Endothelial cell of umbilical vein (primary cell): ENCODE data around the gene SORCS1. TPM values are rescaled to one million over a fixed set of nuclear protein-coding genes. Genes with fewer than 3 reads are reported as not detected.

Experiments
- BruUV-seq: library from RNA; stranded (reverse); fragments of 400-500 nt; replicated peaks from 2 replicates; lab custom pipeline; 2021; lab: Mats Ljungman, UMichigan
- CTCF ChIA-PET: fragments of 300-600, 350-600 bp; sonication (Branson Sonifier 250); formaldehyde crosslinking; loops from one replicate; lab custom pipeline; 2021; ENCODE audit warnings: antibody characterized with exemption, inconsistent platforms; lab: Charles Lee
- POLR2A ChIA-PET: fragments of 300-600, 350-600 bp; sonication (Branson Sonifier 250); formaldehyde crosslinking; loops from one replicate; lab custom pipeline; 2021; ENCODE audit warnings: antibody characterized with exemption, inconsistent platforms; lab: Charles Lee
- DNase-seq: peaks from one replicate; pipeline ENCODE4 v3.0.0-alpha.2; 2011; ENCODE audit warnings: low read depth, low spot score
- FAIRE-seq: peaks from 2 replicates; lab custom pipeline; 2011; peaks lifted over from hg19 to GRCh38; lab: Jason Lieb, UNC
- H2AFZ ChIP-seq: 2 replicates; pipeline ENCODE4 v1.6.0; 2012; ENCODE audit warnings: low read depth, low read length, control low read depth, inconsistent platforms
- H3K27ac ChIP-seq: 2 replicates; pipeline ENCODE4 v1.5.1; 2011; ENCODE audit warnings: low read depth, mild to moderate bottlenecking, control low read depth, low read length, moderate library complexity; ENCODE audit not compliant: insufficient read depth
- H3K27me3 ChIP-seq, 2 experiments: 2 replicates each; pipeline versions ENCODE4 v1.6.0 to v1.6.1; 2011; ENCODE audit warnings: low read length in 2 of 2, mixed read lengths in 1 of 2; ENCODE audit not compliant: control insufficient read depth in 2 of 2, insufficient read depth in 2 of 2
- H3K36me3 ChIP-seq, 2 experiments: 2 replicates in 1 of 2; 3 replicates in 1 of 2; pipeline ENCODE4 v1.5.1; 2011; ENCODE audit warnings: low read length in 2 of 2, mild to moderate bottlenecking in 1 of 2, moderate library complexity in 1 of 2; ENCODE audit not compliant: control insufficient read depth in 2 of 2, insufficient read depth in 2 of 2; ENCODE audit errors: extremely low read depth in 1 of 2
- H3K4me1 ChIP-seq: 3 replicates; pipeline ENCODE4 v1.5.1; 2011; ENCODE audit warnings: mild to moderate bottlenecking, low read length; ENCODE audit not compliant: control insufficient read depth, insufficient read depth; ENCODE audit errors: extremely low read depth
- H3K4me2 ChIP-seq: 2 replicates; pipeline ENCODE4 v1.6.1; 2011; ENCODE audit warnings: low read length, control low read depth, mixed read lengths; ENCODE audit not compliant: insufficient read depth
- H3K4me3 ChIP-seq, 3 experiments: fragments of 200-600 bp in 1 of 3; sonication (generic), shearing (Covaris generic) in 1 of 3; replicated peaks in 1 of 3; 2 replicates each; pipeline ENCODE4 v1.5.1; 2011 to 2016; ENCODE audit warnings: control low read depth in 3 of 3, low read length in 3 of 3, mild to moderate bottlenecking in 2 of 3, inconsistent platforms in 1 of 3, low read depth in 1 of 3, moderate library complexity in 1 of 3; ENCODE audit not compliant: insufficient read depth in 1 of 3
- H3K79me2 ChIP-seq: 2 replicates; pipeline ENCODE4 v1.6.0; 2012; ENCODE audit warnings: low read length, inconsistent platforms; ENCODE audit not compliant: control insufficient read depth, insufficient read depth
- H3K9ac ChIP-seq: replicated peaks from 2 replicates; pipeline ENCODE3; 2011; ENCODE audit warnings: low read length, control low read depth; ENCODE audit not compliant: insufficient read depth; ENCODE audit errors: extremely low read depth
- H3K9me1 ChIP-seq: replicated peaks from 3 replicates; pipeline ENCODE4 v1.6.0; 2011; ENCODE audit warnings: mild to moderate bottlenecking, low read length; ENCODE audit not compliant: control insufficient read depth, insufficient read depth; ENCODE audit errors: extremely low read depth
- H3K9me3 ChIP-seq: replicated peaks from 2 replicates; pipeline ENCODE4 v1.5.1; 2012; ENCODE audit warnings: low read length, inconsistent platforms; ENCODE audit not compliant: control insufficient read depth, insufficient read depth
- H4K20me1 ChIP-seq: replicated peaks from 2 replicates; pipeline ENCODE3; 2011; ENCODE audit warnings: mild to moderate bottlenecking, low read length; ENCODE audit not compliant: control insufficient read depth, insufficient read depth; ENCODE audit errors: extremely low read depth
- EZH2 ChIP-seq: IDR thresholded peaks from 2 replicates; pipeline ENCODE4 v1.6.1; 2012; ENCODE audit warnings: borderline replicate concordance, low read depth, mild to moderate bottlenecking, moderate library complexity, low read length, inconsistent platforms; ENCODE audit not compliant: severe bottlenecking
- FOS ChIP-seq: IDR thresholded peaks from 2 replicates; pipeline ENCODE4 v1.6.1; 2011; ENCODE audit warnings: mild to moderate bottlenecking, low read length, moderate library complexity, borderline replicate concordance; ENCODE audit not compliant: insufficient read depth
- GATA2 ChIP-seq: IDR thresholded peaks from 2 replicates; pipeline ENCODE4 v1.7.0; 2011; ENCODE audit warnings: low read depth, mild to moderate bottlenecking, moderate library complexity, mixed read lengths, low read length; ENCODE audit not compliant: insufficient read length, insufficient read depth
- JUN ChIP-seq: IDR thresholded peaks from 2 replicates; pipeline ENCODE4 v1.6.1; 2011; ENCODE audit warnings: borderline replicate concordance, low read depth; ENCODE audit not compliant: insufficient read length, insufficient read depth
- MYC ChIP-seq: IDR thresholded peaks from one replicate; pipeline ENCODE4 v1.6.1; 2011; ENCODE audit warnings: mild to moderate bottlenecking, low read depth, low read length
- POLR2A ChIP-seq: IDR thresholded peaks from 2 replicates; pipeline ENCODE4 v1.6.1; 2012; ENCODE audit warnings: low read depth, mild to moderate bottlenecking, control low read depth, low read length
- POLR2AphosphoS5 ChIP-seq: IDR thresholded peaks from 2 replicates; pipeline ENCODE4 v1.6.1; 2012; ENCODE audit warnings: low read depth, mild to moderate bottlenecking, control low read depth, low read length, moderate library complexity; ENCODE audit not compliant: insufficient read depth
- dilution Hi-C: fragments of 300-500 bp; cut with MboI; formaldehyde crosslinking; loops from one replicate; pipeline ENCODE4 v1.15.0; 2019; ENCODE audit warnings: low sequenced_read_pairs; ENCODE audit not compliant: extremely low pct_ligation_motif_present
- intact Hi-C: fragments of 100-400 bp; cut with micrococcal nuclease; formaldehyde crosslinking; loops from one replicate; pipeline ENCODE4 v1.10.0; 2022
- polyA plus RNA-seq, 4 experiments: library from polyadenylated mRNA; depleted of rRNA in 3 of 4; stranded (reverse) in 3 of 4; unstranded in 1 of 4; fragments of >200 nt; gene quantifications; 2 replicates each; pipeline versions ENCODE4 v1.2.1 to v1.2.3, GENCODE V29; 2011 to 2012; ENCODE audit warnings: missing spikeins in 1 of 4
- total RNA-seq: library from RNA; stranded (reverse); gene quantifications from 2 replicates; pipeline ENCODE4 v1.2.3, GENCODE V29; 2021
- TF ChIP-seq, protein P1 (sequence below): IDR thresholded peaks from 2 replicates; pipeline ENCODE4 v1.6.1; 2011; ENCODE audit not compliant: insufficient read depth, insufficient read length
- TF ChIP-seq, protein P2 (sequence below), 2 donors: IDR thresholded peaks; 1 replicate in 1 of 2; 2 replicates in 1 of 2; pipeline ENCODE4 v1.5.1; 2011; ENCODE audit warnings: low read length in 2 of 2, mild to moderate bottlenecking in 2 of 2, moderate library complexity in 2 of 2, control low read depth in 1 of 2, inconsistent platforms in 1 of 2, low read depth in 1 of 2; ENCODE audit not compliant: insufficient read depth in 1 of 2; ENCODE audit errors: extremely low read depth in 1 of 2

Gene SORCS1
- total and polyA plus RNA-seq, 2 donors (not counting 3 experiments of a cell fraction or from before 2014, with no cell fraction given), result not detected

DNA sequence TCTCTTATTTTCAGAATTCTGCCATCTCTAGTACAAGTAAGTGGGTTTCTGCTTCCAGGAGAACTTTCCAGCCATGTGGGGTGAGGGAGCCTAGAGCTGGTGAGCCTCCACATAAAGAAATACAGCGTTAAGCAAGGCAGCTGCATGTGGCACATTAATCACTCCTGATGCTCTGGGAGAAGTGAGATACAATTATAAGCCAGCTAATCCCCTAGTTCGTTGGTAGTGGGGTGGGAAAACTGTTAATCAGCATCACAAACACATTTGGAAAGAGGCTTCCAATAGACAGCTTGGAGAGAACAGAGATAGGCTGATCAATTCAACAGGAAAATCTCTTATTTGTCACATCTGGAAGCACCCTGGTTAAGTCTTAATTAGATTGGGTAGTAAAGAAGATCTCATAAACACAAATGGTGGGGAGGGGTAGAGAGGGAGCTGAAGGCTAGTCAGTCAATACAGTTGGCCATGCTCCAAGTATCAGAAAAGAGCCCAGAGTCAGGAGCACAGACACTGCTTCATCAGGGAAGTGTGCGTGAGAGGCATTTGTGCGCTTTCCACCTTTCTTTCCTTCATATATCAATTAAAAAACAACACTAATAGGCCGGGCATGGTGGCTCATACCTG, 130.6 kb downstream of the SORCS1 start:
- no peak overlapping the region for H3K4me3 ChIP-seq
- no peaks in the 10 kb centered on the region for H3K27me3 ChIP-seq
- DNase-seq, result no peak
- no peaks in the 10 kb centered on the region for H3K36me3 ChIP-seq
- no peaks in the 10 kb centered on the region for H3K79me2 ChIP-seq
- dilution Hi-C loops (no loop called here), intact Hi-C loops (no loop called here)
- ChIA-PET CTCF (no interaction called here), POLR2A (no interaction called here)
- H3K27ac ChIP-seq, result no peak overlapping the region
- TF ChIP-seq GATA2, result no peak
- TF ChIP-seq, protein P1, sequence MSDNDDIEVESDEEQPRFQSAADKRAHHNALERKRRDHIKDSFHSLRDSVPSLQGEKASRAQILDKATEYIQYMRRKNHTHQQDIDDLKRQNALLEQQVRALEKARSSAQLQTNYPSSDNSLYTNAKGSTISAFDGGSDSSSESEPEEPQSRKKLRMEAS, result no peak
- TF ChIP-seq, protein P2, sequence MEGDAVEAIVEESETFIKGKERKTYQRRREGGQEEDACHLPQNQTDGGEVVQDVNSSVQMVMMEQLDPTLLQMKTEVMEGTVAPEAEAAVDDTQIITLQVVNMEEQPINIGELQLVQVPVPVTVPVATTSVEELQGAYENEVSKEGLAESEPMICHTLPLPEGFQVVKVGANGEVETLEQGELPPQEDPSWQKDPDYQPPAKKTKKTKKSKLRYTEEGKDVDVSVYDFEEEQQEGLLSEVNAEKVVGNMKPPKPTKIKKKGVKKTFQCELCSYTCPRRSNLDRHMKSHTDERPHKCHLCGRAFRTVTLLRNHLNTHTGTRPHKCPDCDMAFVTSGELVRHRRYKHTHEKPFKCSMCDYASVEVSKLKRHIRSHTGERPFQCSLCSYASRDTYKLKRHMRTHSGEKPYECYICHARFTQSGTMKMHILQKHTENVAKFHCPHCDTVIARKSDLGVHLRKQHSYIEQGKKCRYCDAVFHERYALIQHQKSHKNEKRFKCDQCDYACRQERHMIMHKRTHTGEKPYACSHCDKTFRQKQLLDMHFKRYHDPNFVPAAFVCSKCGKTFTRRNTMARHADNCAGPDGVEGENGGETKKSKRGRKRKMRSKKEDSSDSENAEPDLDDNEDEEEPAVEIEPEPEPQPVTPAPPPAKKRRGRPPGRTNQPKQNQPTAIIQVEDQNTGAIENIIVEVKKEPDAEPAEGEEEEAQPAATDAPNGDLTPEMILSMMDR (IDR thresholded peaks at IDR 0.05; ENCODE audit: extremely low read depth in 1 of 2, insufficient read depth in 1 of 2, low read depth in 1 of 2, low read length in 2 of 2), result no peak
- BruUV-seq, result no TSS peak
- H3K9me1 ChIP-seq, result no peaks in the 10 kb centered on the region
- H2AFZ ChIP-seq, result no peak overlapping the region
- H3K9me3 ChIP-seq, result peaks cover 6% of the 10 kb centered on the region
- H3K4me1 ChIP-seq, result no peaks in the 10 kb centered on the region
- FAIRE-seq, result no peak
- no peak overlapping the region for H3K9ac ChIP-seq
- H4K20me1 ChIP-seq, result no peaks in the 10 kb centered on the region
- no peak overlapping the region for H3K4me2 ChIP-seq

DNA sequence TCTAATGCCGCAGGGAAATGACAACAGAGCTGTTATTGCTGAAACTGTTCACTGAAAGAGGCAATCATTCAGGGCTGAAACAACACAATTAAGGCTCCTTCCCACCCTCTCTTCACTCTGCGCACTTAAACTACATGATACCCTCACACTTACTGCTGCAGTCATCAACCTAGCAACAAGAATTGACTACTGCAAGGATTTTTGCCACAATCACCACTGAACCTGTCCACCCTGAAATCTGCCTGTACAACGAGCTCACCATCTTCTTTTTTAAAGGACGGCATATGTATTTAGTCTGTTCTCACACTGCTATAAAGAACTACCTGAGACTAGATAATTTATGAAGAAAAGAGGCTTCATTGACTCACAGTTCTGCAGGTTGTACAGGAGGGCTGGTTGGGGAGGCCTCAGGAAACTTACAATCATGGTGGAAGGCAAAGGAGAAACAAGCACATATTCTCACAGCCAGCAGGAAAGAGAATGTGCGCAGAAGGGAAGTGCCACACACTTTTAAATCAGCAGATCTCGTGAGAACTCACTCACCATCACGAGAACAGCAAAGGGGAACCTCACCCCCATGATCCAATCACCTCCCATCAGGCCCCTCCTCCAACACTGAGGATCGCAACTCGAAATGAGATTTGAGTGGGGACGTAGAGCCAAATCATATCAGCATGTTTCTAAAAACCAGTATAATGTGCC, 131.7 kb downstream of the SORCS1 start:
- TF ChIP-seq EZH2 (no peak), GATA2 (no peak), JUN (no peak), POLR2A (no peak), MYC (no peak), FOS (no peak), POLR2AphosphoS5 (no peak)
- TF ChIP-seq, protein P2 (IDR thresholded peaks at IDR 0.05; ENCODE audit: extremely low read depth in 1 of 2, insufficient read depth in 1 of 2, low read depth in 1 of 2, low read length in 2 of 2), result no peak
- TF ChIP-seq, protein P1, result no peak
- no peak for FAIRE-seq
- DNase-seq, result no peak
- H3K4me1 ChIP-seq, result no peaks in the 10 kb centered on the region
- intact Hi-C loops, result no loop called here
- H3K4me3 ChIP-seq, result no peak overlapping the region
- no peak overlapping the region for H3K9ac ChIP-seq
- H3K36me3 ChIP-seq, result no peaks in the 10 kb centered on the region
- H3K79me2 ChIP-seq, result no peaks in the 10 kb centered on the region
- H2AFZ ChIP-seq, result no peak overlapping the region
- peaks cover 6% of the 10 kb centered on the region for H3K9me3 ChIP-seq
- no peaks in the 10 kb centered on the region for H3K9me1 ChIP-seq
- dilution Hi-C loops, result no loop called here
- H3K27me3 ChIP-seq, result no peaks in the 10 kb centered on the region
- no peaks in the 10 kb centered on the region for H4K20me1 ChIP-seq
- no peak overlapping the region for H3K4me2 ChIP-seq
- CTCF ChIA-PET, result no interaction called here
- BruUV-seq, result no TSS peak
- H3K27ac ChIP-seq, result no peak overlapping the region
- POLR2A ChIA-PET, result no interaction called here
